Measurements from ENCODE around the gene ARHGAP15.
A peak's percentile ranks its signal among the peaks of the same experiment; 100 is the strongest.

ARHGAP15 gene

GRCh38 chr2:143229952-143230351, 100.7 kb downstream of the ARHGAP15 start:
- DNase-seq = no peak

GRCh38 chr2:143230506-143231253, 101.5 kb downstream of the ARHGAP15 start:
- DNase-seq = no peak

- no peak for DNase-seq
Measured at GRCh38 chr2:143231254-143231645, 102.0 kb downstream of the ARHGAP15 start.

- no peak for DNase-seq
Measured at GRCh38 chr2:143237146-143237777, 108.0 kb downstream of the ARHGAP15 start.

GRCh38 chr2:143241403-143242088, 112.3 kb downstream of the ARHGAP15 start:
- DNase-seq = no peak

GRCh38 chr2:143246246-143246645, 117.0 kb downstream of the ARHGAP15 start:
- DNase-seq = no peak

GRCh38 chr2:143246815-143247744, 117.9 kb downstream of the ARHGAP15 start:
- DNase-seq = peak in 1 of 2 experiments; percentile 38

- DNase-seq = no peak
Measured at GRCh38 chr2:143248631-143249030, 119.4 kb downstream of the ARHGAP15 start.

- DNase-seq = no peak
Measured at GRCh38 chr2:143251681-143252080, 122.5 kb downstream of the ARHGAP15 start.

GRCh38 chr2:143252138-143252907, 123.1 kb downstream of the ARHGAP15 start:
- DNase-seq = no peak

- DNase-seq = no peak
Measured at GRCh38 chr2:143254110-143254509, 124.9 kb downstream of the ARHGAP15 start.

GRCh38 chr2:143255086-143255485, 125.9 kb downstream of the ARHGAP15 start:
- DNase-seq = no peak

- DNase-seq = no peak
Measured at GRCh38 chr2:143255899-143256298, 126.7 kb downstream of the ARHGAP15 start.

GRCh38 chr2:143258126-143258892, 129.1 kb downstream of the ARHGAP15 start:
- no peak for DNase-seq

- peak; percentile 74 to 80 for DNase-seq
Measured at GRCh38 chr2:143259368-143259958, 130.2 kb downstream of the ARHGAP15 start.

GRCh38 chr2:143261986-143262385, 132.8 kb downstream of the ARHGAP15 start:
- peak in 1 of 2 experiments; percentile 52 for DNase-seq

- DNase-seq = no peak
Measured at GRCh38 chr2:143262389-143262788, 133.2 kb downstream of the ARHGAP15 start.

GRCh38 chr2:143263066-143263625, 133.9 kb downstream of the ARHGAP15 start:
- DNase-seq = no peak

GRCh38 chr2:143264851-143265250, 135.6 kb downstream of the ARHGAP15 start:
- no peak for DNase-seq

GRCh38 chr2:143279672-143280071, 150.5 kb downstream of the ARHGAP15 start:
- no peak for DNase-seq
